ENCODE results near the gene PARP1.
"Not testable (repeated sequence)": the region's sequence is repeated elsewhere in the genome, so short reads cannot be mapped to it uniquely, and the experiment has no call there.

The PARP1 gene

GRCh38 chr1:226351709-226352108, 56.2 kb downstream of the PARP1 start:
- DNase-seq (ENCODE audit: low spot score): no peak

DNA sequence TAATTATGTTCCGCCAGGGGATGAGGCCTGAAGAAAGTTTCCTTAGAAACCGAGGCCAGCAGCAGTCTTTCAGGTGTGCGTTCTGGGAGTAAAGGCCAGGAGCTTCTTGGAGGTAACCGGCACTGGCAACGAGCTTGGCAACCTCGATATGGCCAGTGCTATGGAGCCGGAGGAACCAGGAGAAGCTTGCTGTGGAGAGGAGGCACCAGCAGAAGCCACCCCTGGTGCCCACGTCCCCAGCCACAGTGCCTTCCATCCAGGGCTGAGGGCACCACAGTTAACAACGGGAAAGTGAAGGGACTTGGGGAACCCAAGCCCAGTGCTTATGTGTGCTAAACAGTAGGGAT, 57.4 kb downstream of the PARP1 start:
- DNase-seq (ENCODE audit: low spot score): no peak

DNA sequence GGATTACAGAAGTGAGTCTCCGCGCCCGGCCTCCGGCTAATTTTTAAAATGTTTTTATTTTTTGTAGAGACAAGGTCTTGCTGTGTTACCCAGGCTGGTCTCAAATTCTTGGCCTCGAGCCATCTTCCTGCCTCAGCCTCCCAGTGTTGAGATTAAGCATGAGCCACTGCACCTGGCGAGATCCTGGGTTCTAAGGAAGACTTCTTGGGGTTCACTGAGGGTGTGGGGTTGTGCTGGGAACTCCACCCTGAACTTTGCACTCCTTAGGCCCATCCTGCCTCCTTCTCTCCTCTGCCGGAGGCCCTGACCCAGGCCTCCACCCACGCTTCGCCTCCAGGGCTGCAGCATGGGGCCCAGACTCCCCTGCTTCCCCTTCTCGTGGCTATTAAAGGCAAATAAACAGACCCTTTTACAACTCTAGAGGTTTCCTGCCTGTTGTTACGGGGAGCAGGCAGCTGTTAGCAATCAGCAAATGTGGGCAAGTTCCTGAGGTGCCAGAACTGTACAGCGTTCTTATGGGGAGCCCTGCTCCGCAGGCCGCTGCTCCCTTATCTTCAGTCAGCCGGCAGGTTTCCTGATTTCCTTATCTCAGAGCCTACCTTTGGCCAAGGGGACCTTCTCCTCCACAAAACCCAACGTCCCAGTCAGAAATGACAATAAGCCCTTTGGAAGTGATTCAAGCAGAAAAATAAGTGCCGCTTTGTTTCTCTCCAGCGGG, 57.9 kb downstream of the PARP1 start:
- no peak for DNase-seq (ENCODE audit: low spot score)

- no peak for DNase-seq (ENCODE audit: low spot score)
Observed at GRCh38 chr1:226349081-226349480, 58.8 kb downstream of the PARP1 start.

- no peak for DNase-seq (ENCODE audit: low spot score)
Observed at GRCh38 chr1:226344441-226345259, 63.2 kb downstream of the PARP1 start.

DNA sequence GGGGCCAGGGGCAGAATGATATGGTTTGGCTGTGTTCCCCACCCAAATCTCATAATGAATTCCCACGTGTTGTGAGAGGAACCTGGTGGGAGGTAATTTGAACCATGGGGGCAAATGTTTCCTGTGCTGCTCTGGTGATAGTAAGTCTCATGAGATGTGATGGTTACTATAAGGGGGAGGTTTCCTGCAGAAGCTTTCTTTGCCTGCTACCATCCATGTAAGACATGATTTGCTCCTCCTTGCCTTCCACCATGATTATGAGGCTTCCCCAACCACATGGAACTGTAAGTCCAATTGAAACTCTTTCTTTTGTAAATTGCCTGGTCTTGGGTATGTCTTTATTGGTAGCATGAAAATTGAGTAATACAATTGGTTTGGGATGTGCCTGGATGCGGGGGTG, 65.2 kb downstream of the PARP1 start:
- no peak for DNase-seq (ENCODE audit: low spot score)

DNA sequence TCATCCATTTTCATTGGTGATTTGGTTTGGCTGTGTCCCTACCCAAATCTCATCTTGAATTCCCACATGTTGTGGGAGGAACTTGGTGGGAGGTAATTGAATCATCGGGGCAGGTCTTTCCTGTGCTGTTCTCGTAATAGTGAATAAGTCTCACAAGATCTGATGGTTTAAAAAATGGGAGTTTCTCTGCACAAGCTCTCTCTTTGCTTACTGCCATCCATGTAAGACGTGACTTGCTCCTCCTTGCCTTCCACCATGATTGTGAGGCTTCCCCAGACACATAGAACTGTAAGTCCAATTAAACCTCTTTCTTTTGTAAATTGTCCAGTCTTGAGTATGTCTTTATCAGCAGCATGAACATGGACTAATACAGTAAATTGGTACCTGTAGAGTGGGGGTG, 67.8 kb downstream of the PARP1 start:
- not testable (repeated sequence) for DNase-seq (ENCODE audit: low spot score)

GRCh38 chr1:226337276-226337875, 70.5 kb downstream of the PARP1 start:
- DNase-seq (ENCODE audit: low spot score): no peak

DNA sequence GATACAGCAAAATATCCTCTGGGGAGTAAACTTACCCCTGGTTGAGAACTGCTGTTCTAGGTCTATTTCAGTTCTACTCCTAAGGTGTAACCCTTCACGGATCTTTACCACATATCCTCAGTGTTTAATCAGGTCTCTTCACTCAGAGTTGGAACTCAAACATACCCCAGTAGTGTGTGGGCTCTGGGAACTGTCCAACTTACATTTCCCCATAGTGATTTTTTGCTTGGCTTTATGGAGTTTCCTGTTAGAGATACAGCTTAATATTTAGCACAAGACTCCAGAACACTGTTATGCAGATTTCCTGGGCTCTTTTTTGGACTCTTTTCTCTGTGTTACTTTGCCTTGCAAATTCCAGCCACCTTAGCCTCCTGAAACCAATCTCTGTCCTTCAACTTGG, 72.2 kb downstream of the PARP1 start:
- DNase-seq (ENCODE audit: low spot score): no peak

GRCh38 chr1:226332947-226333346, 74.9 kb downstream of the PARP1 start:
- DNase-seq (ENCODE audit: low spot score): no peak

- no peak for DNase-seq (ENCODE audit: low spot score)
Observed at GRCh38 chr1:226329237-226329636, 78.7 kb downstream of the PARP1 start.

DNA sequence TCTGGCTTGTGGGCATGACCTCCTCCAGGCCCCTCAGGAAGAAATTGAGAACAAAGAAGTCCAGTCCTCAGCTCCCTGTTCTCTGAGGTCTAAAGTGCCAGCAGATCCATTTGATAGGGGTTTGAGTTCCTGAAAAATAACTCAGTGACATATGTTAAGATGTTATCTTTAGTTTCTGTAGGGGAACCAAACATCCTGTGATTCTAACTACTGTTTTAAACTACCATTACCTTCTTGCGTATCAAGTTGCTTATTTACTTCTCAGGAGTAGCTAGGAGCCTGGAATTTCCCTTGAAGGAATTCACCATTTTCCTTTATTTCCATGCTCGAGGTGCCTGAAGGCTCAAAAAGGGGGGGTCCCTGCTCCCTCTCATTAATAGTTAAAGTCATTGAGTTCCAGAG, 80.1 kb downstream of the PARP1 start:
- DNase-seq (ENCODE audit: low spot score): no peak

DNA sequence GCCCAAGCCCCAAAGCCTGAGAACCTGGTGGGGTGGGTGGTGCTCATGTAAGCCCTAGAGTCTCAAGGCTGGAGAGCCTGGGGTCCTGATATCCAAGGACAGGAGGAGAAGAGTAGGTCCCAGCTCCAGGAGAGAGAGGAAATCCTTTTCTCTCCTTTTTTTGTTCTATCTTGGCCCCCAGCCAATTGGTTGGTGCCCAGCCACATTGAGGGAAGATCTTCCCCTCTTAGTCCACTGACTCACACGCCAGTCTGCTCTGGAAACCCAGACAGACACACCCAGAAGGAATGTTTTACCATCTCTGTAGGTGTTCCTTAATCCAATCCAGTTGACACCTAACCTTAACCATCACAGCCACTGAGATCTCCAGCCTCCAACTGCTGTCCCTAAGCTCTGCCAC, 82.7 kb downstream of the PARP1 start:
- DNase-seq (ENCODE audit: low spot score): no peak

- DNase-seq (ENCODE audit: low spot score): no peak
Observed at GRCh38 chr1:226324479-226324878, 83.4 kb downstream of the PARP1 start.

- no peak for DNase-seq (ENCODE audit: low spot score)
Observed at GRCh38 chr1:226322986-226323385, 84.9 kb downstream of the PARP1 start.

GRCh38 chr1:226320930-226321329, 87.0 kb downstream of the PARP1 start:
- no peak for DNase-seq (ENCODE audit: low spot score)

DNA sequence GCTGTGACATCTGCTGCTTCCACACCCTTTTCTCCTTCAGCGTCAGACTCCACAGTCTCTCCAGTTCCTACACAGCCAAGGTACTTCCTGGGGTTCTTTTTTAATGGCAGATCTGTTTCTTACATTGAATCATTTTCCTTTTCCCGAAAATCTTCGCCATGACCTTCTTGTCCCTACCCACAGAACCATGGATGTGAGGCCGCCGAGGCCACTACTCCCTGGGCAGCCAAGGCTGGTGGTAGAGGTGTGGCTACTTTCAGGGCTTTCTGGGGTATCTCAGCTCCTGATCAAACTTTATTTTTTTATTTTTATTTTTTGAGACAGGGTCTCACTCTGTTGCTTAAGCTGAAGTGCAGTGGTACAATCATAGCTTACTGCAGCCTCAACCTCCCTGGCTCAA, 89.4 kb downstream of the PARP1 start:
- DNase-seq (ENCODE audit: low spot score): no peak

DNA sequence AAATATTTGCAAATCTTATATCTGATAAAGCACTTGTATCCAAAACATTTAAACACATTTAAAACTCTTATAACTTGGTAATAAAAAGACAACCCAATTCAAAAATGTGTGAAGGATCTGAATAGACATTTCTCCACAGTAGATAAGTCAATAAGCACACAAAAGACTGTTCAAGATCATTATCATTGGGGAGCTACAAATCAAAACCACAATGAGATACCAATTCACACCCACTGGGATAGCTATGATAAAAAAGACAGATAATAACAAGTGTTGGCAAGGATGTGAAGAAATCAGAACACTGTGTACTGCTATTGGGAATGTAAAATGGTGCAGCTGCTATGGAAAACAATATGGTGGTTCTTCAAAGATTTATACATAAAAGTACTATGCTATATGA, 93.8 kb downstream of the PARP1 start:
- DNase-seq (ENCODE audit: low spot score): no peak

- DNase-seq (ENCODE audit: low spot score): no peak
Observed at GRCh38 chr1:226312065-226312464, 95.8 kb downstream of the PARP1 start.

- DNase-seq (ENCODE audit: low spot score): no peak
Observed at GRCh38 chr1:226311376-226311775, 96.5 kb downstream of the PARP1 start.

All from left forelimb (tissue), 1 donor.